Heart right ventricle (tissue), 16 donors: ENCODE measurements around the gene CDC27. TPM values are rescaled to one million over a fixed set of nuclear protein-coding genes. Genes with fewer than 3 reads are reported as not detected.

Source experiments
- ATAC-seq, 8 donors: fragments of 200-7000 bp; cut with Tn5 transposase; one replicate each; pipeline ENCODE4 v1.9.1; 2020; ENCODE audit warnings: mild to moderate bottlenecking in 8 of 8, moderate library complexity in 8 of 8, moderate number of reproducible peaks in 1 of 8
- DNase-seq, 2 donors: peaks; one replicate each; pipeline ENCODE4 v3.0.0-alpha.2; 2020
- H3K27ac ChIP-seq, 10 donors: fragments of 200-600 bp; sonication (generic) in 2 of 10; one replicate each; pipeline versions ENCODE4 v1.5.0 to v1.8.0; 2020 to 2022; ENCODE audit warnings: mild to moderate bottlenecking in 3 of 10
- H3K27me3 ChIP-seq, 7 donors: fragments of 200-600 bp; one replicate each; pipeline ENCODE4 v1.8.0; 2021 to 2022; ENCODE audit warnings: mild to moderate bottlenecking in 2 of 7
- H3K36me3 ChIP-seq, 9 donors: fragments of 200-600 bp; sonication (generic) in 1 of 9; one replicate each; pipeline versions ENCODE4 v1.5.0 to v1.8.0; 2020 to 2022; ENCODE audit warnings: mild to moderate bottlenecking in 2 of 9
- H3K4me1 ChIP-seq, 9 donors: fragments of 200-600 bp; sonication (generic) in 1 of 9; one replicate each; pipeline versions ENCODE4 v1.5.0 to v1.8.0; 2020 to 2022; ENCODE audit warnings: mild to moderate bottlenecking in 4 of 9
- H3K4me3 ChIP-seq, 10 donors: fragments of 200-600 bp; sonication (generic) in 2 of 10; one replicate each; pipeline versions ENCODE4 v1.5.0 to v1.8.0; 2020 to 2022; ENCODE audit warnings: mild to moderate bottlenecking in 7 of 10, moderate library complexity in 2 of 10
- H3K9me3 ChIP-seq, 11 donors: fragments of 200-600 bp in 10 of 11; sonication (generic) in 2 of 11; one replicate each; pipeline versions ENCODE4 v1.5.0 to v1.8.0; 2013 to 2022; ENCODE audit warnings: mild to moderate bottlenecking in 2 of 11, control low read depth in 1 of 11, moderate library complexity in 1 of 11
- WGBS, 2 donors: extraction: QIAGEN DNeasy Blood & Tissue Kit; methylation state at CpG; one replicate each; pipeline ENCODE4 v1.1.7; 2013; ENCODE audit warnings: inconsistent platforms in 1 of 2; 5-methylcytosine and 5-hydroxymethylcytosine counted together
- intact Hi-C, 10 donors: fragments of 100-400 bp; cut with DNase I; formaldehyde crosslinking; loops; one replicate each; pipeline versions ENCODE4 v1.11.1 to v1.14.2; 2022
- polyA plus RNA-seq, 2 donors: library from polyadenylated mRNA; stranded (reverse); fragments of 200-250 nt; gene quantifications; one replicate each; pipeline ENCODE4 v1.2.3, GENCODE V29; 2013
- total RNA-seq, 10 donors: library from RNA; stranded (reverse); fragmentation: NEBNext Ultra II Directional in 3 of 10; extraction: Animal tissue kit (Norgen Biotek cat#: 25700) in 3 of 10; gene quantifications; one replicate each; pipeline versions ENCODE4 v1.2.1 to v1.2.4, GENCODE V29; 2021 to 2023
- TF ChIP-seq, protein P1 (sequence below), 9 donors: fragments of 200-600 bp; sonication (generic) in 2 of 9; IDR thresholded peaks; one replicate each; pipeline versions ENCODE4 v1.5.0 to v1.8.0; 2021 to 2022; ENCODE audit warnings: antibody characterized with exemption in 9 of 9, mild to moderate bottlenecking in 5 of 9, moderate library complexity in 1 of 9
- donor health status: Arrhythmogenic right ventricular cardiomyopathy.
- donor health status: ischemic (EF 13 %, LVEDD 7.1; RV severe dilation, severe dysfunction).
- donor health status: healthy with polysubstance abuse.
- donor health status: DM: no; HTN: yes; CAD: no.
- donor health status: DM: no; HTN: no; CAD: no.
- donor health status: ischemic (EF 25% LVEDD 6.9; RV normal size, moderate dysfunction).
- donor health status: ischemic (EF 25% LVEDD 5.7; RV mildly dilated, moderate dysfunction).
- donor health status: healthy.
- donor health status: DM: yes; HTN: yes; CAD: no.
- donor health status: Ischemic cardiomyopathy.
- donor health status: ischemic (EF 35%, LVEDD 5.7; RV mildly dilated, moderate dysfunction).
- donor health status: nonischemic (EF 11% LVEDD 7.7; RV severe dilation, severe dysfunction).
- donor health status: DM: yes; HTN: yes; CAD: no.
- donor health status: PGD.
- donor health status: ischemic (EF 29% LVEDD 5.4; RV normal size, mild dysfunction).
- donor health status: nonischemic (EF 23%, LVEDD 6.1; RV moderate dilation, normal function).

The CDC27 gene
- total and polyA plus RNA-seq, 12 donors: 14.0 to 103 (median 79.7) TPM

GRCh38 chr17:47099451-47099986, 89.6 kb downstream of the CDC27 start:
- no peaks in the 10 kb centered on the region for H3K27me3 ChIP-seq
- no peak for DNase-seq
- peaks cover 0 to 7% (median 0%) of the 10 kb centered on the region in 9 donors for H3K36me3 ChIP-seq
- TF ChIP-seq, protein P1, sequence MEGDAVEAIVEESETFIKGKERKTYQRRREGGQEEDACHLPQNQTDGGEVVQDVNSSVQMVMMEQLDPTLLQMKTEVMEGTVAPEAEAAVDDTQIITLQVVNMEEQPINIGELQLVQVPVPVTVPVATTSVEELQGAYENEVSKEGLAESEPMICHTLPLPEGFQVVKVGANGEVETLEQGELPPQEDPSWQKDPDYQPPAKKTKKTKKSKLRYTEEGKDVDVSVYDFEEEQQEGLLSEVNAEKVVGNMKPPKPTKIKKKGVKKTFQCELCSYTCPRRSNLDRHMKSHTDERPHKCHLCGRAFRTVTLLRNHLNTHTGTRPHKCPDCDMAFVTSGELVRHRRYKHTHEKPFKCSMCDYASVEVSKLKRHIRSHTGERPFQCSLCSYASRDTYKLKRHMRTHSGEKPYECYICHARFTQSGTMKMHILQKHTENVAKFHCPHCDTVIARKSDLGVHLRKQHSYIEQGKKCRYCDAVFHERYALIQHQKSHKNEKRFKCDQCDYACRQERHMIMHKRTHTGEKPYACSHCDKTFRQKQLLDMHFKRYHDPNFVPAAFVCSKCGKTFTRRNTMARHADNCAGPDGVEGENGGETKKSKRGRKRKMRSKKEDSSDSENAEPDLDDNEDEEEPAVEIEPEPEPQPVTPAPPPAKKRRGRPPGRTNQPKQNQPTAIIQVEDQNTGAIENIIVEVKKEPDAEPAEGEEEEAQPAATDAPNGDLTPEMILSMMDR (IDR thresholded peaks at IDR 0.05): no peak
- no peaks in the 10 kb centered on the region for H3K9me3 ChIP-seq
- ATAC-seq: peak in 1 of 8 donors; percentile 31
- intact Hi-C loops: no loop called here
- H3K4me1 ChIP-seq: peaks cover 0 to 21% (median 17%) of the 10 kb centered on the region in 9 donors
- peak overlapping the region; percentile 29 to 91 (median 78) for H3K27ac ChIP-seq
- WGBS, 2 donors: 8 to 9% methylated on average over 19 to 22 of the region's 22 CpGs
- H3K4me3 ChIP-seq: peak overlapping the region; percentile 61 to 99 (median 88)

GRCh38 chr17:47096343-47096742, 92.8 kb downstream of the CDC27 start:
- WGBS, 2 donors: 88% methylated on average over 3 of the region's 3 CpGs
- no peak for ATAC-seq

DNA sequence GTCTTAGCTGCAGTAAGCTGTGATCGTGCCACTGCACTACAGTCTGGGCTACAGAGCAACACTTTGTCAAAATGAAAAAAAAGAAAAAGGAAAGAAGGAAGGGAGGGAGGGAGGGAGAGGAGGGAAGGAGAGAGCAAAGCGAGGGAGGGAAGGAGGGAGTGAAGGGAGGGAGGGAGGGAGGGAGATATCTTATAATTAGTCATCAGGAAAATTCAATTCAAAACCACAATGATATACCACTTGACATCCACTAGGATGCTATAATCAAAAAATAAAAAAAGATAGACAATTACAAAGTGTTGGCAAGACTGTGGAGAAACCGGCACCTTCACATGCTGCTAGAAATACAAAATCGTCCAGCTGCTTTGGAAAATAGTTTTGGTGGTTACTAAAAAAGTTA, 93.8 kb downstream of the CDC27 start:
- ATAC-seq: no peak
- WGBS, 2 donors: 77 to 80% methylated on average over 4 of the region's 4 CpGs

More at GRCh38 chr17:47096343-47096742, 92.8 kb downstream of the CDC27 start:
- no peaks in the 10 kb centered on the region for H3K27me3 ChIP-seq
- peaks cover 0 to 16% (median 0%) of the 10 kb centered on the region in 9 donors for H3K36me3 ChIP-seq
- intact Hi-C loops: no loop called here
- peaks cover 0 to 14% (median 4%) of the 10 kb centered on the region in 11 donors for H3K9me3 ChIP-seq
- H3K27ac ChIP-seq: no peak overlapping the region
- TF ChIP-seq, protein P1 (IDR thresholded peaks at IDR 0.05): no peak
- DNase-seq: no peak
- H3K4me1 ChIP-seq: peaks cover 0 to 21% (median 17%) of the 10 kb centered on the region in 9 donors
- no peak overlapping the region for H3K4me3 ChIP-seq

DNA sequence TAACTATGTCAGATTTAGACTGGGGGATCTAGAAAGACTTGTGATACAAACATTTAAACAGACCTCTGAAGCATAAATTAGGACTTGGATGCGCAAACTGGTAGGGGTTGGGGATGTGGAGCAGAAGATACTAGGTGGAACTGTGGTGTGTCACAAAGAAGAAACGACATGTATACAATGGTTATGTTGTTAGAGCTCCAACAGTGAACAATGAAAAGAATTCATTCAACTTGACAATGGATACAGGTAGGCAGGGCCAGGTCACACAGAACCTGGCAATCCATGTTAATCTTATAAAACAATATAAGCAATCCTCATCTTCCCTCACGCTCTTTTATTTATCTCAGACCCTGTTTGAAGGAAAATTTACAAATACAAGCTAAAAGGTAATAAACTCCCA, 102.0 kb downstream of the CDC27 start:
- H3K27ac ChIP-seq: no peak overlapping the region
- peaks cover 0 to 5% (median 0%) of the 10 kb centered on the region in 9 donors for H3K4me1 ChIP-seq
- H3K27me3 ChIP-seq: no peaks in the 10 kb centered on the region
- no peak for ATAC-seq
- H3K4me3 ChIP-seq: no peak overlapping the region
- peaks cover 0 to 5% (median 0%) of the 10 kb centered on the region in 9 donors for H3K36me3 ChIP-seq
- WGBS, 2 donors: 83 to 94% methylated on average over 3 of the region's 3 CpGs
- no peak for DNase-seq
- TF ChIP-seq, protein P1 (IDR thresholded peaks at IDR 0.05): no peak
- intact Hi-C loops: no loop called here
- no peaks in the 10 kb centered on the region for H3K9me3 ChIP-seq

More for the DNA sequence above, 93.8 kb downstream of the CDC27 start:
- Histone ChIP-seq H3K4me1 (peaks cover 0 to 21% (median 15%) of the 10 kb centered on the region in 9 donors), H3K9me3 (peaks cover 0 to 14% (median 4%) of the 10 kb centered on the region in 11 donors), H3K27me3 (no peaks in the 10 kb centered on the region), H3K4me3 (no peak overlapping the region), H3K36me3 (peaks cover 0 to 16% (median 0%) of the 10 kb centered on the region in 9 donors), H3K27ac (no peak overlapping the region)
- no peak for DNase-seq
- intact Hi-C loops: no loop called here
- TF ChIP-seq, protein P1 (IDR thresholded peaks at IDR 0.05): no peak
